Measurements from ENCODE around the gene PNMA5.

The PNMA5 gene

GRCh38 chrX:152958524-152959465 is 35.1 kb downstream of the PNMA5 start:
- peak; percentile 84 for DNase-seq

- DNase-seq, result no peak
Observed at GRCh38 chrX:152958047-152958446, 35.9 kb downstream of the PNMA5 start.

- no peak for DNase-seq
Observed at GRCh38 chrX:152950786-152951185, 43.1 kb downstream of the PNMA5 start.

- DNase-seq, result no peak
Observed at GRCh38 chrX:152949114-152949513, 44.8 kb downstream of the PNMA5 start.

- no peak for DNase-seq
Observed at GRCh38 chrX:152946681-152947080, 47.2 kb downstream of the PNMA5 start.

- no peak for DNase-seq
Observed at GRCh38 chrX:152945021-152945979, 48.6 kb downstream of the PNMA5 start.

GRCh38 chrX:152943826-152944225 is 50.1 kb downstream of the PNMA5 start:
- no peak for DNase-seq

- DNase-seq, result no peak
Observed at GRCh38 chrX:152942077-152942442, 51.9 kb downstream of the PNMA5 start.

GRCh38 chrX:152941328-152942076 is 52.4 kb downstream of the PNMA5 start:
- DNase-seq, result peak; percentile 83

Measured in activated effector memory CD4-positive, alpha-beta T cell treated with Interleukin-2 at 50 U/mL for 16 hours (primary cell).